ENCODE results near the gene BCAR1. TPM values are rescaled to one million over a fixed set of nuclear protein-coding genes. Genes with fewer than 3 reads are reported as not detected.
A peak's percentile ranks its signal among the peaks of the same experiment; 100 is the strongest.

The BCAR1 gene
- total and polyA plus RNA-seq, 2 of the 13 experiments (the other 11 are each of a cell fraction or from before 2014, with no cell fraction given), result 48.1 to 51.7 TPM

DNA sequence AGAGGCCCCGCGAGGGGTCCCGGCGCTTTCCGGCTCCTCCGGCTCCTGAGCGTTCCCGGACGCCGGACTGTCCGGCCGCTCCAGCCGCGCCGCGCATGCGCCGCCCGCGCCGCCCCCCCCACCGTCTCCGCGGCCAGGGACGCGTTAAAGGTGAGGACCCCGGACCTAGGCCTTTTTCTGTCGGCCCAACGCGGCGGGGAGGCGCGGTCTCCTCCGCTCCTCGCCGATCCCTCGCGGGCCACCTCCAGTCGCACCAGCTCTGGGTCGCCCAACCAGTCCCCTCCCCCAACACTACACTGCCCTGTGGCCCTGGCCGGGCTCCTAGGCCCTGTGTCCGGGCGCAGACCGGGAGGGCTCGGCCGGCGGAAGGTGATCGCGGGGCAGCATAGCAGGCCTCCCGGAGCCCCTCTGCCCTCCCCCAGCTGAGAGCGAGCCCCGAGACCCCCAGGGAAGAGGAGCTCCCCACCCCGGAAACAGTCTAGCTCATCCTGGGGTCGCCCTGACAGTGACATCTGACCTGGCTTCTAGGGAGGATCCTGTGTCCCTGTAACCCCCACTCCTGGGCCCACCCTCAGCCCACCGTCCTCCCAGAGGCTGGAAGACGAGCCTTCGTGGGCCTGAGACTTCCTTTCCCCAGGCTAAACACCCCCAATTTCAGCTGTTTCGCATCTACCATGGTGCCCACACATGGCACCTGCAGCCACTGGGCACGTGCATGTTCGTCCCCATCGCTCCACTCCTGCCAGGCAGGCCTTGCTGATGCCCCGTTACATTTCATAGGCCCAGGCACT lies 14.7 kb upstream of the BCAR1 start (continued):
- TF ChIP-seq, protein P1, sequence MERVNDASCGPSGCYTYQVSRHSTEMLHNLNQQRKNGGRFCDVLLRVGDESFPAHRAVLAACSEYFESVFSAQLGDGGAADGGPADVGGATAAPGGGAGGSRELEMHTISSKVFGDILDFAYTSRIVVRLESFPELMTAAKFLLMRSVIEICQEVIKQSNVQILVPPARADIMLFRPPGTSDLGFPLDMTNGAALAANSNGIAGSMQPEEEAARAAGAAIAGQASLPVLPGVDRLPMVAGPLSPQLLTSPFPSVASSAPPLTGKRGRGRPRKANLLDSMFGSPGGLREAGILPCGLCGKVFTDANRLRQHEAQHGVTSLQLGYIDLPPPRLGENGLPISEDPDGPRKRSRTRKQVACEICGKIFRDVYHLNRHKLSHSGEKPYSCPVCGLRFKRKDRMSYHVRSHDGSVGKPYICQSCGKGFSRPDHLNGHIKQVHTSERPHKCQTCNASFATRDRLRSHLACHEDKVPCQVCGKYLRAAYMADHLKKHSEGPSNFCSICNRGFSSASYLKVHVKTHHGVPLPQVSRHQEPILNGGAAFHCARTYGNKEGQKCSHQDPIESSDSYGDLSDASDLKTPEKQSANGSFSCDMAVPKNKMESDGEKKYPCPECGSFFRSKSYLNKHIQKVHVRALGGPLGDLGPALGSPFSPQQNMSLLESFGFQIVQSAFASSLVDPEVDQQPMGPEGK (CRISPR knock-in tag; IDR thresholded peaks at IDR 0.05), result peak; percentile 70
- TF ChIP-seq CCDC6 (CRISPR knock-in tag; IDR thresholded peaks at IDR 0.05) (0 out of 2 replicates have a peak, but pooled peaks have one; percentile 26), PRMT3 (CRISPR knock-in tag; IDR thresholded peaks at IDR 0.05; ENCODE audit: borderline replicate concordance, low read depth) (no peak), ZNF589 (CRISPR knock-in tag; conservative IDR thresholded peaks at IDR 0.05) (peak; percentile 56; the same call in 1 of the 2 replicates), ZNF891 (CRISPR knock-in tag; IDR thresholded peaks at IDR 0.05) (no peak; the same call in 1 of the 2 replicates), ZNF788 (CRISPR knock-in tag; IDR thresholded peaks at IDR 0.05; ENCODE audit: borderline replicate concordance) (peak; percentile 89; the same call in 1 of the 2 replicates), KDM2A (CRISPR knock-in tag; IDR thresholded peaks at IDR 0.05; ENCODE audit: borderline replicate concordance, low read depth) (peak; percentile 87; the same call in 1 of the 2 replicates), HMG20B (CRISPR knock-in tag; conservative IDR thresholded peaks at IDR 0.05) (peak; percentile 25; the same call in 1 of the 2 replicates), NONO (IDR thresholded peaks at IDR 0.05) (no peak), NONO (CRISPR knock-in tag; conservative IDR thresholded peaks at IDR 0.05) (peak; percentile 69; the same call in 1 of the 2 replicates), ZNF260 (CRISPR knock-in tag; IDR thresholded peaks at IDR 0.05; ENCODE audit: borderline replicate concordance, low read depth) (no peak), ZNF660 (CRISPR knock-in tag; IDR thresholded peaks at IDR 0.05; ENCODE audit: borderline replicate concordance, low read depth) (no peak; the same call in 1 of the 2 replicates), PCBP1 (IDR thresholded peaks at IDR 0.05; ENCODE audit: borderline replicate concordance, low read depth, low read length) (no peak; the same call in 1 of the 2 replicates), ZNF550 (CRISPR knock-in tag; IDR thresholded peaks at IDR 0.05; ENCODE audit: borderline replicate concordance) (0 out of 2 replicates have a peak, but pooled peaks have one; percentile 28)
- TF ChIP-seq, protein P2, sequence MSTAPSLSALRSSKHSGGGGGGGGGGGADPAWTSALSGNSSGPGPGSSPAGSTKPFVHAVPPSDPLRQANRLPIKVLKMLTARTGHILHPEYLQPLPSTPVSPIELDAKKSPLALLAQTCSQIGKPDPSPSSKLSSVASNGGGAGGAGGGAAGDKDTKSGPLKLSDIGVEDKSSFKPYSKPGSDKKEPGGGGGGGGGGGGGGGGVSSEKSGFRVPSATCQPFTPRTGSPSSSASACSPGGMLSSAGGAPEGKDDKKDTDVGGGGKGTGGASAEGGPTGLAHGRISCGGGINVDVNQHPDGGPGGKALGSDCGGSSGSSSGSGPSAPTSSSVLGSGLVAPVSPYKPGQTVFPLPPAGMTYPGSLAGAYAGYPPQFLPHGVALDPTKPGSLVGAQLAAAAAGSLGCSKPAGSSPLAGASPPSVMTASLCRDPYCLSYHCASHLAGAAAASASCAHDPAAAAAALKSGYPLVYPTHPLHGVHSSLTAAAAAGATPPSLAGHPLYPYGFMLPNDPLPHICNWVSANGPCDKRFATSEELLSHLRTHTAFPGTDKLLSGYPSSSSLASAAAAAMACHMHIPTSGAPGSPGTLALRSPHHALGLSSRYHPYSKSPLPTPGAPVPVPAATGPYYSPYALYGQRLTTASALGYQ (CRISPR knock-in tag; IDR thresholded peaks at IDR 0.05), result peak; percentile 72; the same call in 1 of the 2 replicates
- TF ChIP-seq, protein P3, sequence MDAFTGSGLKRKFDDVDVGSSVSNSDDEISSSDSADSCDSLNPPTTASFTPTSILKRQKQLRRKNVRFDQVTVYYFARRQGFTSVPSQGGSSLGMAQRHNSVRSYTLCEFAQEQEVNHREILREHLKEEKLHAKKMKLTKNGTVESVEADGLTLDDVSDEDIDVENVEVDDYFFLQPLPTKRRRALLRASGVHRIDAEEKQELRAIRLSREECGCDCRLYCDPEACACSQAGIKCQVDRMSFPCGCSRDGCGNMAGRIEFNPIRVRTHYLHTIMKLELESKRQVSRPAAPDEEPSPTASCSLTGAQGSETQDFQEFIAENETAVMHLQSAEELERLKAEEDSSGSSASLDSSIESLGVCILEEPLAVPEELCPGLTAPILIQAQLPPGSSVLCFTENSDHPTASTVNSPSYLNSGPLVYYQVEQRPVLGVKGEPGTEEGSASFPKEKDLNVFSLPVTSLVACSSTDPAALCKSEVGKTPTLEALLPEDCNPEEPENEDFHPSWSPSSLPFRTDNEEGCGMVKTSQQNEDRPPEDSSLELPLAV (CRISPR knock-in tag; conservative IDR thresholded peaks at IDR 0.05; ENCODE audit: low read depth), result no peak
- TF ChIP-seq, protein P4, sequence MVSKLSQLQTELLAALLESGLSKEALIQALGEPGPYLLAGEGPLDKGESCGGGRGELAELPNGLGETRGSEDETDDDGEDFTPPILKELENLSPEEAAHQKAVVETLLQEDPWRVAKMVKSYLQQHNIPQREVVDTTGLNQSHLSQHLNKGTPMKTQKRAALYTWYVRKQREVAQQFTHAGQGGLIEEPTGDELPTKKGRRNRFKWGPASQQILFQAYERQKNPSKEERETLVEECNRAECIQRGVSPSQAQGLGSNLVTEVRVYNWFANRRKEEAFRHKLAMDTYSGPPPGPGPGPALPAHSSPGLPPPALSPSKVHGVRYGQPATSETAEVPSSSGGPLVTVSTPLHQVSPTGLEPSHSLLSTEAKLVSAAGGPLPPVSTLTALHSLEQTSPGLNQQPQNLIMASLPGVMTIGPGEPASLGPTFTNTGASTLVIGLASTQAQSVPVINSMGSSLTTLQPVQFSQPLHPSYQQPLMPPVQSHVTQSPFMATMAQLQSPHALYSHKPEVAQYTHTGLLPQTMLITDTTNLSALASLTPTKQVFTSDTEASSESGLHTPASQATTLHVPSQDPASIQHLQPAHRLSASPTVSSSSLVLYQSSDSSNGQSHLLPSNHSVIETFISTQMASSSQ (IDR thresholded peaks at IDR 0.05; ENCODE audit: low read depth), result no peak
- TF ChIP-seq, protein P4 (CRISPR knock-in tag; IDR thresholded peaks at IDR 0.05; ENCODE audit: borderline replicate concordance), result peak; percentile 43; the same call in 1 of the 2 replicates

All from HepG2 (cell line).